KMS-11 (cell line): ENCODE measurements around the gene OR2V2.

Source experiments
- H2AFZ ChIP-seq: fragments of 200-600 bp; sonication (generic); 2 replicates; pipeline ENCODE4 v1.6.1; 2016; ENCODE audit warnings: antibody characterized with exemption, mixed run types, low read depth
- H3K27ac ChIP-seq: fragments of 200-600 bp; sonication (generic); 2 replicates; pipeline ENCODE4 v1.6.1; 2016; ENCODE audit warnings: mild to moderate bottlenecking, mixed run types
- H3K27me3 ChIP-seq: fragments of 200-600 bp; sonication (generic); 2 replicates; pipeline ENCODE4 v1.6.1; 2017; ENCODE audit warnings: mild to moderate bottlenecking, low read depth, mixed run types, moderate library complexity; ENCODE audit not compliant: insufficient read depth
- H3K36me3 ChIP-seq: fragments of 200-600 bp; sonication (generic); 2 replicates; pipeline ENCODE4 v1.6.1; 2017; ENCODE audit warnings: mild to moderate bottlenecking, mixed run types; ENCODE audit not compliant: insufficient read depth
- H3K4me1 ChIP-seq: fragments of 200-600 bp; sonication (generic); 2 replicates; pipeline ENCODE4 v1.6.1; 2016; ENCODE audit warnings: mild to moderate bottlenecking, low read depth, mixed run types; ENCODE audit not compliant: poor library complexity, severe bottlenecking
- H3K4me2 ChIP-seq: fragments of 200-600 bp; sonication (generic); 2 replicates; pipeline ENCODE4 v1.7.0; 2016; ENCODE audit warnings: mild to moderate bottlenecking, mixed run types
- H3K4me3 ChIP-seq: fragments of 200-600 bp; sonication (generic); IDR thresholded peaks from 2 replicates; pipeline ENCODE4 v1.6.1; 2017; ENCODE audit warnings: low read depth, low read length, mixed read lengths; ENCODE audit not compliant: insufficient read depth
- H3K79me2 ChIP-seq: fragments of 200-600 bp; sonication (generic); 2 replicates; pipeline ENCODE4 v1.6.1; 2016; ENCODE audit warnings: low read depth, mixed run types; ENCODE audit not compliant: insufficient read depth
- H3K9ac ChIP-seq: fragments of 200-600 bp; sonication (generic); 2 replicates; pipeline ENCODE4 v1.6.1; 2016; ENCODE audit warnings: mild to moderate bottlenecking, mixed run types
- H4K20me1 ChIP-seq: fragments of 200-600 bp; sonication (generic); 2 replicates; pipeline ENCODE4 v1.6.1; 2016; ENCODE audit warnings: mild to moderate bottlenecking, mixed run types; ENCODE audit not compliant: insufficient read depth
- TF ChIP-seq, protein P1 (sequence below): fragments of 200-600 bp; sonication (generic); conservative IDR thresholded peaks from 2 replicates; pipeline ENCODE4 v1.6.1; 2017; ENCODE audit warnings: low read depth, mild to moderate bottlenecking, antibody characterized with exemption, low read length, moderate library complexity, mixed read lengths

Gene OR2V2

DNA sequence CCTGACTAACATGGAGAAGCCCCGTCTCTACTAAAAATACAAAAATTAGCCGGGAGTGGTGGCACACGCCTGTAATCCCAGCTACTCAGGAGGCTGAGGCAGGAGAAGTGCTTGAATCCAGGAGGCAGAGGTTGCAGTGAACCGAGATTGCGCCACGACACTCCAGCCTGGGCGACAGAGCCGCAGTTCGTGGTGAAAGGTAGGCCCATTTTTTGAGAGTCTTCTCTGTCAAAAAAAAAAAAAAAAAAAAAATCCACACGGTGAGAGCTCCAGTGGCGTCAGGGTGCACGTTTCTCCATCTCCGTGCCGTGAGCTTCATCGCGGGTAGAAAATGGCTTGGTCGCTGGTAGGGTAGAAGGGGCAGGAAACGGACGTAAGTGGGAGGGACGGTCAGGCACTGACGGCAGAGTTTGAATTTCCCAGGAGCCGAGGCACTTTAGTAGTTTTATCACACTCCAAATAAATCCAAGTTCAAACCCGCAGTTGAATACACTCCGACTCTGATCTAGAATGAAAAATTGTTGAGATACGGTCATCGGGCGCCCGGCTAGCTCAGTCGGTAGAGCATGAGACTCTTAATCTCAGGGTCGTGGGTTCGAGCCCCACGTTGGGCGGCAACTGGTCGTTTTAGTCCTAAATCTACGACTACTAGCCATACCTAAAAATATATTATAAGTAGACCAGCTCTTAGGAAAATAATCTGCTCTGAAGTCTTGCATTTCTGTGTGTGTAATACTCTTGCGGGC is 60.0 kb downstream of the OR2V2 start:
- Histone ChIP-seq H3K4me1 (peaks cover 7% of the 10 kb centered on the region), H3K4me3 (no peak overlapping the region), H3K36me3 (no peaks in the 10 kb centered on the region), H2AFZ (peak overlapping the region; percentile 73), H3K27me3 (no peaks in the 10 kb centered on the region), H3K9ac (peak overlapping the region; percentile 69; the same call in 1 of the 2 replicates), H3K27ac (peak overlapping the region; percentile 80), H3K4me2 (peak overlapping the region; percentile 60), H4K20me1 (no peaks in the 10 kb centered on the region), H3K79me2 (no peaks in the 10 kb centered on the region)
- TF ChIP-seq, protein P1, sequence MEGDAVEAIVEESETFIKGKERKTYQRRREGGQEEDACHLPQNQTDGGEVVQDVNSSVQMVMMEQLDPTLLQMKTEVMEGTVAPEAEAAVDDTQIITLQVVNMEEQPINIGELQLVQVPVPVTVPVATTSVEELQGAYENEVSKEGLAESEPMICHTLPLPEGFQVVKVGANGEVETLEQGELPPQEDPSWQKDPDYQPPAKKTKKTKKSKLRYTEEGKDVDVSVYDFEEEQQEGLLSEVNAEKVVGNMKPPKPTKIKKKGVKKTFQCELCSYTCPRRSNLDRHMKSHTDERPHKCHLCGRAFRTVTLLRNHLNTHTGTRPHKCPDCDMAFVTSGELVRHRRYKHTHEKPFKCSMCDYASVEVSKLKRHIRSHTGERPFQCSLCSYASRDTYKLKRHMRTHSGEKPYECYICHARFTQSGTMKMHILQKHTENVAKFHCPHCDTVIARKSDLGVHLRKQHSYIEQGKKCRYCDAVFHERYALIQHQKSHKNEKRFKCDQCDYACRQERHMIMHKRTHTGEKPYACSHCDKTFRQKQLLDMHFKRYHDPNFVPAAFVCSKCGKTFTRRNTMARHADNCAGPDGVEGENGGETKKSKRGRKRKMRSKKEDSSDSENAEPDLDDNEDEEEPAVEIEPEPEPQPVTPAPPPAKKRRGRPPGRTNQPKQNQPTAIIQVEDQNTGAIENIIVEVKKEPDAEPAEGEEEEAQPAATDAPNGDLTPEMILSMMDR: no peak

DNA sequence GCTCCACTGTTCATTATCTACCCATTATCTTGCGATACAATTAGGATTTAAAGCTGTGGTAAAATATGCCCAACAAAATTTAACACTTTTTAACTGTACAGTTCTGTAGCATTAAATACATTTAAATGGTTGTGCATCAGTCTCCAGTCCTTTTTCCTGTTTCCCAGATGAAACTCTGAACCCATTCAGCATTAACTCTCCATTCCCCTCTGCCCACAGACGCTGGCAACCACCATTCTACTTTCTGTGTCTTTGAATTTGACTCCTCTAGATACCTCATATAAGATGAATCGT is 60.5 kb downstream of the OR2V2 start:
- Histone ChIP-seq H3K4me1 (peaks cover 7% of the 10 kb centered on the region), H3K36me3 (no peaks in the 10 kb centered on the region), H3K79me2 (no peaks in the 10 kb centered on the region), H3K4me3 (no peak overlapping the region), H4K20me1 (no peaks in the 10 kb centered on the region), H3K4me2 (peak overlapping the region; percentile 21; the same call in 1 of the 2 replicates), H3K27ac (peak overlapping the region; percentile 80; the same call in 1 of the 2 replicates), H3K9ac (no peak overlapping the region), H3K27me3 (no peaks in the 10 kb centered on the region), H2AFZ (no peak overlapping the region)
- TF ChIP-seq, protein P1: no peak
